Activated CD8-positive, alpha-beta memory T cell treated with anti-CD3 and anti-CD28 coated beads, Interleukin-2, amount 10 ng/mL, durations not matched to agents 7 days and 5 days (primary cell): ENCODE data around the gene CPT1A. TPM values are rescaled to one million over a fixed set of nuclear protein-coding genes. Genes with fewer than 3 reads are reported as not detected.
A peak's percentile ranks its signal among the peaks of the same experiment; 100 is the strongest.

Experiments
- ATAC-seq: fragments of 150-1000 bp; cut with Tn5 transposase; one replicate; pipeline ENCODE4 v1.10.0; 2021; ENCODE audit warnings: moderate library complexity
- CTCF ChIA-PET: fragments of 350-600 bp; sonication (Branson Sonifier 250); formaldehyde crosslinking; loops from one replicate; lab custom pipeline; 2021; ENCODE audit warnings: antibody characterized with exemption; lab: Charles Lee
- DNase-seq: peaks from one replicate; pipeline ENCODE4 v3.0.0-alpha.2; 2020
- H3K27ac Mint-ChIP-seq: one replicate; pipeline ENCODE4 v1.8.0; 2021; ENCODE audit warnings: mild to moderate bottlenecking, mixed read lengths
- H3K27me3 Mint-ChIP-seq: one replicate; pipeline ENCODE4 v1.8.0; 2021; ENCODE audit warnings: mixed read lengths
- H3K36me3 Mint-ChIP-seq: one replicate; pipeline ENCODE4 v1.8.0; 2021; ENCODE audit warnings: mild to moderate bottlenecking, mixed read lengths
- H3K4me1 Mint-ChIP-seq: one replicate; pipeline ENCODE4 v1.8.0; 2021; ENCODE audit warnings: mixed read lengths
- H3K4me3 Mint-ChIP-seq: one replicate; pipeline ENCODE4 v1.8.0; 2021; ENCODE audit warnings: mild to moderate bottlenecking, moderate library complexity, mixed read lengths
- H3K9me3 Mint-ChIP-seq: one replicate; pipeline ENCODE4 v1.8.0; 2022; ENCODE audit warnings: low read depth, mixed read lengths
- total RNA-seq, 2 experiments: library from RNA; stranded (reverse); gene quantifications; one replicate each; pipeline ENCODE4 v1.2.3, GENCODE V29; 2021

Gene CPT1A
- total RNA-seq, 2 experiments from 2014 or later: 36.4 to 46.1 TPM

- ATAC-seq: no peak
- peak overlapping the region; percentile 25 for H3K27ac Mint-ChIP-seq
- no peak for DNase-seq
- peaks cover 3% of the 10 kb centered on the region for H3K36me3 Mint-ChIP-seq
- CTCF ChIA-PET: interaction anchor here (1.2 to 1.5 kb wide), 2 partner anchors 15 to 94 kb away, joined by 3 to 4 read pairs; no protein-coding TSS in a partner anchor
- H3K4me1 Mint-ChIP-seq: peaks cover 4% of the 10 kb centered on the region
- H3K27me3 Mint-ChIP-seq: peaks cover 2% of the 10 kb centered on the region
- no peaks in the 10 kb centered on the region for H3K9me3 Mint-ChIP-seq
- H3K4me3 Mint-ChIP-seq: no peak overlapping the region
Measured at GRCh38 chr11:68749229-68750123, 92.2 kb downstream of the CPT1A start.

- peaks cover 2% of the 10 kb centered on the region for H3K27me3 Mint-ChIP-seq
- CTCF ChIA-PET: no interaction called here
Measured at GRCh38 chr11:68748061-68748460, 93.7 kb downstream of the CPT1A start.

GRCh38 chr11:68743539-68743938 lies 98.2 kb downstream of the CPT1A start:
- H3K27ac Mint-ChIP-seq: no peak overlapping the region
- DNase-seq (no peak), ATAC-seq (no peak)
- no peaks in the 10 kb centered on the region for H3K4me1 Mint-ChIP-seq
- no peaks in the 10 kb centered on the region for H3K9me3 Mint-ChIP-seq
- no peaks in the 10 kb centered on the region for H3K36me3 Mint-ChIP-seq
- CTCF ChIA-PET: no interaction called here
- peaks cover 2% of the 10 kb centered on the region for H3K27me3 Mint-ChIP-seq
- H3K4me3 Mint-ChIP-seq: no peak overlapping the region

More at GRCh38 chr11:68748061-68748460, 93.7 kb downstream of the CPT1A start:
- peaks cover 4% of the 10 kb centered on the region for H3K4me1 Mint-ChIP-seq
- no peak overlapping the region for H3K4me3 Mint-ChIP-seq
- no peaks in the 10 kb centered on the region for H3K36me3 Mint-ChIP-seq
- no peak overlapping the region for H3K27ac Mint-ChIP-seq
- no peaks in the 10 kb centered on the region for H3K9me3 Mint-ChIP-seq
- DNase-seq (no peak), ATAC-seq (no peak)

GRCh38 chr11:68741463-68741862 lies 100.3 kb downstream of the CPT1A start:
- H3K27ac Mint-ChIP-seq: no peak overlapping the region
- H3K9me3 Mint-ChIP-seq: no peaks in the 10 kb centered on the region
- DNase-seq (no peak), ATAC-seq (no peak)
- H3K36me3 Mint-ChIP-seq: no peaks in the 10 kb centered on the region
- no peaks in the 10 kb centered on the region for H3K27me3 Mint-ChIP-seq
- no peaks in the 10 kb centered on the region for H3K4me1 Mint-ChIP-seq
- H3K4me3 Mint-ChIP-seq: no peak overlapping the region
- CTCF ChIA-PET: no interaction called here

- H3K27me3 Mint-ChIP-seq: peaks cover 5% of the 10 kb centered on the region
- no peak for ATAC-seq
- CTCF ChIA-PET: no interaction called here
Measured at GRCh38 chr11:68735646-68736045, 106.1 kb downstream of the CPT1A start.

GRCh38 chr11:68735125-68735524 lies 106.6 kb downstream of the CPT1A start:
- DNase-seq (no peak), ATAC-seq (no peak)
- H3K36me3 Mint-ChIP-seq: no peaks in the 10 kb centered on the region
- no peaks in the 10 kb centered on the region for H3K4me1 Mint-ChIP-seq
- CTCF ChIA-PET: interaction anchor here (0.9 to 1.3 kb wide), 2 partner anchors 15 to 109 kb away, joined by 3 read pairs; no protein-coding TSS in a partner anchor
- H3K9me3 Mint-ChIP-seq: no peaks in the 10 kb centered on the region
- peaks cover 5% of the 10 kb centered on the region for H3K27me3 Mint-ChIP-seq
- H3K27ac Mint-ChIP-seq: no peak overlapping the region
- H3K4me3 Mint-ChIP-seq: no peak overlapping the region

More at GRCh38 chr11:68735646-68736045, 106.1 kb downstream of the CPT1A start:
- no peak overlapping the region for H3K27ac Mint-ChIP-seq
- no peaks in the 10 kb centered on the region for H3K9me3 Mint-ChIP-seq
- no peak overlapping the region for H3K4me3 Mint-ChIP-seq
- H3K4me1 Mint-ChIP-seq: no peaks in the 10 kb centered on the region
- no peak for DNase-seq
- H3K36me3 Mint-ChIP-seq: no peaks in the 10 kb centered on the region

- ATAC-seq: no peak
- Mint-ChIP-seq H3K4me3 (no peak overlapping the region), H3K4me1 (no peaks in the 10 kb centered on the region), H3K27me3 (peaks cover 8% of the 10 kb centered on the region), H3K36me3 (no peaks in the 10 kb centered on the region), H3K27ac (no peak overlapping the region), H3K9me3 (no peaks in the 10 kb centered on the region)
- DNase-seq: no peak
- CTCF ChIA-PET: interaction anchor here (1.3 kb wide), 1 partner anchor 110 kb away, joined by 3 read pairs; no protein-coding TSS in a partner anchor
Measured at GRCh38 chr11:68734111-68734510, 107.6 kb downstream of the CPT1A start.

GRCh38 chr11:68727783-68728182 lies 113.9 kb downstream of the CPT1A start:
- no peak for ATAC-seq
- Mint-ChIP-seq H3K36me3 (no peaks in the 10 kb centered on the region), H3K27ac (no peak overlapping the region), H3K4me1 (no peaks in the 10 kb centered on the region), H3K27me3 (peaks cover 19% of the 10 kb centered on the region), H3K9me3 (no peaks in the 10 kb centered on the region), H3K4me3 (no peak overlapping the region)
- DNase-seq: no peak
- CTCF ChIA-PET: no interaction called here

GRCh38 chr11:68724293-68724692 lies 117.4 kb downstream of the CPT1A start:
- Mint-ChIP-seq H3K4me1 (no peaks in the 10 kb centered on the region), H3K27ac (no peak overlapping the region), H3K36me3 (no peaks in the 10 kb centered on the region), H3K9me3 (peaks cover 8% of the 10 kb centered on the region), H3K27me3 (peaks cover 30% of the 10 kb centered on the region), H3K4me3 (no peak overlapping the region)
- no peak for ATAC-seq
- CTCF ChIA-PET: no interaction called here
- DNase-seq: no peak

GRCh38 chr11:68722143-68722542 lies 119.6 kb downstream of the CPT1A start:
- H3K36me3 Mint-ChIP-seq: no peaks in the 10 kb centered on the region
- H3K9me3 Mint-ChIP-seq: peaks cover 13% of the 10 kb centered on the region
- no peaks in the 10 kb centered on the region for H3K4me1 Mint-ChIP-seq
- no peak overlapping the region for H3K27ac Mint-ChIP-seq
- DNase-seq: no peak
- ATAC-seq: no peak
- H3K27me3 Mint-ChIP-seq: peaks cover 21% of the 10 kb centered on the region
- CTCF ChIA-PET: no interaction called here
- H3K4me3 Mint-ChIP-seq: no peak overlapping the region

GRCh38 chr11:68721075-68721474 lies 120.6 kb downstream of the CPT1A start:
- CTCF ChIA-PET: no interaction called here

GRCh38 chr11:68715456-68716122 lies 126.1 kb downstream of the CPT1A start:
- peaks cover 10% of the 10 kb centered on the region for H3K27me3 Mint-ChIP-seq
- ATAC-seq (no peak), DNase-seq (no peak)
- no peaks in the 10 kb centered on the region for H3K4me1 Mint-ChIP-seq
- CTCF ChIA-PET: no interaction called here
- peaks cover 13% of the 10 kb centered on the region for H3K9me3 Mint-ChIP-seq
- H3K4me3 Mint-ChIP-seq: no peak overlapping the region
- H3K27ac Mint-ChIP-seq: no peak overlapping the region
- no peaks in the 10 kb centered on the region for H3K36me3 Mint-ChIP-seq

More at GRCh38 chr11:68721075-68721474, 120.6 kb downstream of the CPT1A start:
- DNase-seq (no peak), ATAC-seq (no peak)
- Mint-ChIP-seq H3K4me1 (no peaks in the 10 kb centered on the region), H3K36me3 (no peaks in the 10 kb centered on the region), H3K27ac (no peak overlapping the region), H3K27me3 (peaks cover 21% of the 10 kb centered on the region), H3K4me3 (no peak overlapping the region), H3K9me3 (peaks cover 13% of the 10 kb centered on the region)

- Mint-ChIP-seq H3K9me3 (peaks cover 5% of the 10 kb centered on the region), H3K27ac (no peak overlapping the region), H3K36me3 (no peaks in the 10 kb centered on the region), H3K27me3 (no peaks in the 10 kb centered on the region), H3K4me3 (no peak overlapping the region), H3K4me1 (no peaks in the 10 kb centered on the region)
- CTCF ChIA-PET: no interaction called here
- DNase-seq: no peak
- ATAC-seq: no peak
Measured at GRCh38 chr11:68714060-68714856, 127.5 kb downstream of the CPT1A start.
